ENCODE measurements around the gene HLCS. TPM values are rescaled to one million over a fixed set of nuclear protein-coding genes. Genes with fewer than 3 reads are reported as not detected.

The HLCS gene
- total RNA-seq, 4 donors from 2014 or later, result 3.1 to 19.4 (median 8.9) TPM

- intact Hi-C loops (cut with DNase I; ENCODE audit: low total_unique reads), result no loop called here
- no peak for TF ChIP-seq POLR2A (IDR thresholded peaks at IDR 0.05)
- no peak for TF ChIP-seq CTCF (IDR thresholded peaks at IDR 0.05)
- peak overlapping the region; percentile 23 for H3K4me3 ChIP-seq (ENCODE audit: low read depth, poor library complexity, severe bottlenecking)
- no peak for DNase-seq (ENCODE audit: low spot score in 2 of 2)
- WGBS, 2 donors, result 28 to 43% methylated on average over 13 to 22 of the region's 34 CpGs
Measured at GRCh38 chr21:36966821-36967768, 626 bp upstream of the HLCS start.

- 53 to 58% methylated on average over 10 of the region's 10 CpGs for WGBS, 2 donors
- peak overlapping the region; percentile 60 for H3K4me3 ChIP-seq (ENCODE audit: low read depth, poor library complexity, severe bottlenecking)
- intact Hi-C loops (cut with DNase I; ENCODE audit: low total_unique reads), result no loop called here
- no peak for TF ChIP-seq CTCF (IDR thresholded peaks at IDR 0.05)
- no peak for TF ChIP-seq POLR2A (IDR thresholded peaks at IDR 0.05)
- no peak for DNase-seq (ENCODE audit: low spot score in 2 of 2)
Measured at GRCh38 chr21:36965720-36966065, 776 bp downstream of the HLCS start.

DNA sequence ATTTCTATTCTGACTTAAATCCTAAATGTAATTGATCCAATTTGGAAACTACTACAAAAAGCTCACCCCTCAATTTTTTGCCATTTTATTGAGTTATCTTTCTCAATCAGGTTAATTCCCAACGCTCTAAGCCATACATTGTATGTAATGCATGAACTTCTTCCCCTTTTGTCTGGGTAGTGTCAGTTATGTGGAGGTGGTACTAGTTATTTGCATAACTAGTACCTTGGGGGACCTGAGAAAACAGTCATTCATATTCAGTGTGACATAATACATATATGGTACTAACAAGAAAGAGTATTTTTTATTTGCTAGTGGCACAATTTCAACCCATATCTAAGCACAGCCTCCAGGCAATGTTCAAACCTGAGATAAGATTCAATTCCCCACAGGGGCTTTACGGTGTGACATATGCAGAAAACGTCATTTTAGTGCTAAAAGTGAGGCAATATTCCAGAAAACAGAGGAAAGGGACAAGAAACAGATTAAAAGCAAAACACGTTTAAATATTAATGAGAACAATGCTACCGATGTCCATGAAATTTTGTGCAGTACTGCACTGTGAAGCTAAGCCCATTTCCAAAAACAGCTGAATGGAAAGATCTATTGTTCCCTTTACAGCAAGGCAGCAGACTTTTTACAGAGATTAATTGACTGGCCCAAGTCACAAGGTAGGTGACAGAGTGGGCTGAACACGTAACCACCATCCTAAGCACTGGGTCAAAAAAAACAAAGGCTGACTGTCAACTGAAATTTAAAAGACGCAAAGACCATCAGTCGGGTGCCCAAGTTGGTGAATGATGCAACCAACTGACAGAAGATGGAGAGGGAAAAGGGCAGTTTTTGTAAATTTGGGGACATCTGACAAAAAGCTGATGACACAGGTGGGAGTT is 1.4 kb downstream of the HLCS start:
- H3K4me3 ChIP-seq (ENCODE audit: low read depth, poor library complexity, severe bottlenecking), result no peak overlapping the region
- intact Hi-C loops (cut with DNase I; ENCODE audit: low total_unique reads), result no loop called here
- TF ChIP-seq CTCF (IDR thresholded peaks at IDR 0.05) (no peak), POLR2A (IDR thresholded peaks at IDR 0.05) (no peak)
- WGBS, 2 donors, result 79 to 80% methylated on average over 8 of the region's 8 CpGs
- DNase-seq (ENCODE audit: low spot score in 2 of 2), result no peak

- H3K4me3 ChIP-seq (ENCODE audit: low read depth, poor library complexity, severe bottlenecking), result no peak overlapping the region
- DNase-seq (ENCODE audit: low spot score in 2 of 2), result no peak
- 90 to 93% methylated on average over 4 of the region's 4 CpGs for WGBS, 2 donors
- intact Hi-C loops (cut with DNase I; ENCODE audit: low total_unique reads), result no loop called here
- TF ChIP-seq POLR2A (IDR thresholded peaks at IDR 0.05) (no peak), CTCF (IDR thresholded peaks at IDR 0.05) (no peak)
Measured at GRCh38 chr21:36964398-36964797, 2.1 kb downstream of the HLCS start.

GRCh38 chr21:36962098-36962780 is 4.2 kb downstream of the HLCS start:
- DNase-seq (ENCODE audit: low spot score in 2 of 2), result no peak
- 91 to 92% methylated on average over 11 of the region's 11 CpGs for WGBS, 2 donors

More at GRCh38 chr21:36962098-36962780, 4.2 kb downstream of the HLCS start:
- TF ChIP-seq POLR2A (IDR thresholded peaks at IDR 0.05) (no peak), CTCF (IDR thresholded peaks at IDR 0.05) (no peak)
- no peak overlapping the region for H3K4me3 ChIP-seq (ENCODE audit: low read depth, poor library complexity, severe bottlenecking)
- intact Hi-C loops (cut with DNase I; ENCODE audit: low total_unique reads), result no loop called here
